Right forelimb (tissue), 1 donor: ENCODE results near the gene NPM3.
"Not testable (repeated sequence)": the region's sequence is repeated elsewhere in the genome, so short reads cannot be mapped to it uniquely, and the experiment has no call there.

ENCODE experiments used
- DNase-seq: peaks from one replicate; pipeline ENCODE4 v3.0.0-alpha.2; 2018

Gene NPM3

GRCh38 chr10:101803511-101803910 is 20.3 kb upstream of the NPM3 start:
- no peak for DNase-seq

GRCh38 chr10:101797403-101798059 is 14.3 kb upstream of the NPM3 start:
- DNase-seq: no peak

GRCh38 chr10:101793526-101793925 is 10.3 kb upstream of the NPM3 start:
- DNase-seq: no peak

GRCh38 chr10:101789686-101790085 is 6.4 kb upstream of the NPM3 start:
- no peak for DNase-seq

- DNase-seq: not testable (repeated sequence)
Observed at GRCh38 chr10:101789231-101789630, 6.0 kb upstream of the NPM3 start.

- no peak for DNase-seq
Observed at GRCh38 chr10:101785801-101786200, 2.6 kb upstream of the NPM3 start.

- DNase-seq: no peak
Observed at GRCh38 chr10:101784558-101784957, 1.3 kb upstream of the NPM3 start.

GRCh38 chr10:101783736-101784118 is 481 bp upstream of the NPM3 start:
- no peak for DNase-seq

GRCh38 chr10:101781984-101782810 is 1.0 kb downstream of the NPM3 start:
- no peak for DNase-seq

GRCh38 chr10:101781655-101781983 is 1.6 kb downstream of the NPM3 start:
- no peak for DNase-seq

GRCh38 chr10:101780818-101781654 is 2.2 kb downstream of the NPM3 start:
- peak; percentile 73 for DNase-seq

- no peak for DNase-seq
Observed at GRCh38 chr10:101780187-101780817, 2.9 kb downstream of the NPM3 start.

GRCh38 chr10:101779544-101780186 is 3.6 kb downstream of the NPM3 start:
- DNase-seq: peak; percentile 85

GRCh38 chr10:101778781-101779543 is 4.3 kb downstream of the NPM3 start:
- no peak for DNase-seq

GRCh38 chr10:101778151-101778780 is 5.0 kb downstream of the NPM3 start:
- no peak for DNase-seq

- no peak for DNase-seq
Observed at GRCh38 chr10:101777619-101778145, 5.6 kb downstream of the NPM3 start.

- DNase-seq: no peak
Observed at GRCh38 chr10:101776161-101776817, 7.0 kb downstream of the NPM3 start.

- no peak for DNase-seq
Observed at GRCh38 chr10:101775273-101776160, 7.7 kb downstream of the NPM3 start, which contains the start of gene FGF8. FGF8 (minus strand) TSS chr10:101776114; CDS start chr10:101775900, 214 bp downstream.

GRCh38 chr10:101774589-101775272 is 8.5 kb downstream of the NPM3 start:
- DNase-seq: no peak
